HepG2 (cell line): ENCODE data around the gene ETFDH. TPM values are rescaled to one million over a fixed set of nuclear protein-coding genes. Genes with fewer than 3 reads are reported as not detected.
A peak's percentile ranks its signal among the peaks of the same experiment; 100 is the strongest.

Experiments used
- AHR ChIP-seq: IDR thresholded peaks from 2 replicates; pipeline ENCODE4 v1.6.1; 2018; ENCODE audit warnings: missing genetic modification reagents, missing compliant biosample characterization
- EHMT2 ChIP-seq: fragments of 200-600 bp; sonication (generic); IDR thresholded peaks from 2 replicates; pipeline ENCODE4 v1.7.0; 2017; ENCODE audit warnings: antibody characterized with exemption, low read depth, low read length, borderline replicate concordance
- ETV5 ChIP-seq: IDR thresholded peaks from 2 replicates; pipeline ENCODE4 v1.6.1; 2018; ENCODE audit warnings: missing biosample characterization, missing genetic modification reagents, inconsistent platforms, borderline replicate concordance
- HIVEP1 ChIP-seq: sonication (generic); formaldehyde crosslinking; IDR thresholded peaks from 2 replicates; pipeline ENCODE4 v1.4.0; 2020; ENCODE audit warnings: mild to moderate bottlenecking, missing genetic modification reagents
- KMT2A ChIP-seq: sonication (generic); formaldehyde crosslinking; IDR thresholded peaks from 2 replicates; pipeline ENCODE4 v1.4.0; 2020; ENCODE audit warnings: missing genetic modification reagents
- MYC ChIP-seq: sonication (generic); formaldehyde crosslinking; IDR thresholded peaks from 2 replicates; pipeline ENCODE4 v1.9.0; 2021; ENCODE audit warnings: missing genetic modification reagents, borderline replicate concordance
- PITX1 ChIP-seq: sonication (generic); formaldehyde crosslinking; IDR thresholded peaks from 2 replicates; pipeline ENCODE4 v1.5.1; 2020; ENCODE audit warnings: mild to moderate bottlenecking, missing genetic modification reagents
- SMAD3 ChIP-seq: sonication (generic); formaldehyde crosslinking; IDR thresholded peaks from 2 replicates; pipeline ENCODE4 v1.4.0; 2020; ENCODE audit warnings: missing genetic modification reagents
- SOX6 ChIP-seq, 2 experiments: fragments of 450-650 bp in 1 of 2; sonication (generic) in 1 of 2; formaldehyde crosslinking in 1 of 2; IDR thresholded peaks; 2 replicates each; pipeline versions ENCODE4 v1.4.0 to v1.6.1; 2017 to 2020; ENCODE audit warnings: antibody characterized with exemption in 1 of 2, mild to moderate bottlenecking in 1 of 2, missing genetic modification reagents in 1 of 2
- SP2 ChIP-seq: sonication (generic); formaldehyde crosslinking; IDR thresholded peaks from 2 replicates; pipeline ENCODE4 v1.5.1; 2020; ENCODE audit warnings: mild to moderate bottlenecking, missing genetic modification reagents
- THAP11 ChIP-seq: IDR thresholded peaks from 2 replicates; pipeline ENCODE4 v1.6.1; 2016; ENCODE audit warnings: missing biosample characterization, missing genetic modification reagents
- ZBTB14 ChIP-seq: sonication (generic); formaldehyde crosslinking; IDR thresholded peaks from 2 replicates; pipeline ENCODE4 v1.4.0; 2020; ENCODE audit warnings: missing genetic modification reagents
- ZBTB38 ChIP-seq: sonication (generic); formaldehyde crosslinking; IDR thresholded peaks from 2 replicates; pipeline ENCODE4 v1.5.1; 2020; ENCODE audit warnings: mild to moderate bottlenecking, missing genetic modification reagents
- ZMYM3 ChIP-seq: sonication (generic); formaldehyde crosslinking; IDR thresholded peaks from 2 replicates; pipeline ENCODE4 v1.5.1; 2020; ENCODE audit warnings: mild to moderate bottlenecking, missing genetic modification reagents
- ZNF251 ChIP-seq: sonication (generic); formaldehyde crosslinking; IDR thresholded peaks from 2 replicates; pipeline ENCODE4 v1.9.0; 2021; ENCODE audit warnings: mild to moderate bottlenecking, missing genetic modification reagents
- ZNF264 ChIP-seq: sonication (generic); formaldehyde crosslinking; IDR thresholded peaks from 2 replicates; pipeline ENCODE4 v1.4.0; 2020; ENCODE audit warnings: missing genetic modification reagents
- ZNF281 ChIP-seq: sonication (generic); formaldehyde crosslinking; IDR thresholded peaks from 2 replicates; pipeline ENCODE4 v1.4.0; 2020; ENCODE audit warnings: missing genetic modification reagents, borderline replicate concordance
- ZNF713 ChIP-seq: sonication (generic); formaldehyde crosslinking; IDR thresholded peaks from 2 replicates; pipeline ENCODE4 v1.4.0; 2020; ENCODE audit warnings: mild to moderate bottlenecking, missing genetic modification reagents
- ZNF775 ChIP-seq: sonication (generic); formaldehyde crosslinking; IDR thresholded peaks from 2 replicates; pipeline ENCODE4 v1.4.0; 2020; ENCODE audit warnings: missing genetic modification reagents, mild to moderate bottlenecking, moderate library complexity, borderline replicate concordance
- ZNF784 ChIP-seq: sonication (generic); formaldehyde crosslinking; IDR thresholded peaks from 2 replicates; pipeline ENCODE4 v1.5.1; 2020; ENCODE audit warnings: missing genetic modification reagents, mild to moderate bottlenecking, borderline replicate concordance
- polyA plus RNA-seq, 8 experiments: library from polyadenylated mRNA; depleted of rRNA in 3 of 8; stranded (reverse) in 7 of 8; unstranded in 1 of 8; fragments of >200 nt; fragmentation: Illumina TruSeq in 4 of 8; extraction: Trizol in 4 of 8; gene quantifications; 2 replicates each; pipeline versions ENCODE4 v1.2.1 to v1.2.3, GENCODE V29; 2011 to 2016; ENCODE audit warnings: low read depth in 4 of 8, missing spikeins in 1 of 8, mixed read lengths in 1 of 8; ENCODE audit not compliant: insufficient read depth in 1 of 8
- total RNA-seq, 5 experiments: library from RNA; depleted of rRNA; stranded (reverse); fragments of >200 nt; fragmentation: Illumina TruSeq; extraction: Trizol; gene quantifications; 2 replicates each; pipeline ENCODE4 v1.2.3, GENCODE V29; 2016; ENCODE audit warnings: low read depth in 1 of 5
- TF ChIP-seq, protein P1 (sequence below): sonication (generic); formaldehyde crosslinking; IDR thresholded peaks from 2 replicates; pipeline ENCODE4 v1.9.0; 2022; ENCODE audit warnings: missing genetic modification reagents, mild to moderate bottlenecking, borderline replicate concordance

Gene ETFDH
- total and polyA plus RNA-seq, 2 of the 13 experiments (the other 11 are each of a cell fraction or from before 2014, with no cell fraction given), result 14.7 to 17.8 TPM

GRCh38 chr4:158671915-158672806 lies at the start of gene ETFDH (continued):
- TF ChIP-seq, protein P1, sequence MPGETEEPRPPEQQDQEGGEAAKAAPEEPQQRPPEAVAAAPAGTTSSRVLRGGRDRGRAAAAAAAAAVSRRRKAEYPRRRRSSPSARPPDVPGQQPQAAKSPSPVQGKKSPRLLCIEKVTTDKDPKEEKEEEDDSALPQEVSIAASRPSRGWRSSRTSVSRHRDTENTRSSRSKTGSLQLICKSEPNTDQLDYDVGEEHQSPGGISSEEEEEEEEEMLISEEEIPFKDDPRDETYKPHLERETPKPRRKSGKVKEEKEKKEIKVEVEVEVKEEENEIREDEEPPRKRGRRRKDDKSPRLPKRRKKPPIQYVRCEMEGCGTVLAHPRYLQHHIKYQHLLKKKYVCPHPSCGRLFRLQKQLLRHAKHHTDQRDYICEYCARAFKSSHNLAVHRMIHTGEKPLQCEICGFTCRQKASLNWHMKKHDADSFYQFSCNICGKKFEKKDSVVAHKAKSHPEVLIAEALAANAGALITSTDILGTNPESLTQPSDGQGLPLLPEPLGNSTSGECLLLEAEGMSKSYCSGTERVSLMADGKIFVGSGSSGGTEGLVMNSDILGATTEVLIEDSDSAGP, result peak; percentile 94
- TF ChIP-seq PITX1, result peak; percentile 48; the same call in 1 of the 2 replicates
- no peak for TF ChIP-seq ZBTB14
- peak; percentile 91 for TF ChIP-seq SMAD3 (CRISPR knock-in tag)
- no peak for TF ChIP-seq ZNF775 (CRISPR knock-in tag)
- TF ChIP-seq SOX6 (IDR thresholded peaks at IDR 0.05), result no peak
- TF ChIP-seq SOX6 (CRISPR knock-in tag; IDR thresholded peaks at IDR 0.05), result peak; percentile 91
- TF ChIP-seq AHR (CRISPR knock-in tag), result peak; percentile 93; the same call in 1 of the 2 replicates
- TF ChIP-seq ZMYM3 (CRISPR knock-in tag), result 0 out of 2 replicates have a peak, but pooled peaks have one; percentile 47
- no peak; the same call in 1 of the 2 replicates for TF ChIP-seq EHMT2
- peak; percentile 78; the same call in 1 of the 2 replicates for TF ChIP-seq ETV5 (CRISPR knock-in tag)
- TF ChIP-seq ZNF251, result no peak
- no peak for TF ChIP-seq ZNF281 (CRISPR knock-in tag)
- no peak for TF ChIP-seq ZNF713 (CRISPR knock-in tag)
- TF ChIP-seq THAP11 (CRISPR knock-in tag), result peak; percentile 99
- peak; percentile 80; the same call in 1 of the 2 replicates for TF ChIP-seq ZNF264
- TF ChIP-seq MYC (CRISPR knock-in tag), result peak; percentile 84; the same call in 1 of the 2 replicates
- peak; percentile 82 for TF ChIP-seq KMT2A
- TF ChIP-seq ZBTB38 (CRISPR knock-in tag), result peak; percentile 57; the same call in 1 of the 2 replicates
- peak; percentile 76 for TF ChIP-seq SP2 (CRISPR knock-in tag)
- TF ChIP-seq HIVEP1 (CRISPR knock-in tag), result peak; percentile 97
- peak; percentile 89 for TF ChIP-seq ZNF784 (CRISPR knock-in tag)
